Stimulated activated CD8-positive, alpha-beta memory T cell treated with anti-CD3 and anti-CD28 coated beads, Interleukin-4, amount 100 ng/mL, for 4 hours (primary cell): ENCODE results near the gene FHOD3.

Experiments used
- DNase-seq, 2 donors: peaks; one replicate each; pipeline ENCODE4 v3.0.0-alpha.2; 2020; ENCODE audit warnings: low read depth in 2 of 2, low spot score in 1 of 2

The FHOD3 gene

DNA sequence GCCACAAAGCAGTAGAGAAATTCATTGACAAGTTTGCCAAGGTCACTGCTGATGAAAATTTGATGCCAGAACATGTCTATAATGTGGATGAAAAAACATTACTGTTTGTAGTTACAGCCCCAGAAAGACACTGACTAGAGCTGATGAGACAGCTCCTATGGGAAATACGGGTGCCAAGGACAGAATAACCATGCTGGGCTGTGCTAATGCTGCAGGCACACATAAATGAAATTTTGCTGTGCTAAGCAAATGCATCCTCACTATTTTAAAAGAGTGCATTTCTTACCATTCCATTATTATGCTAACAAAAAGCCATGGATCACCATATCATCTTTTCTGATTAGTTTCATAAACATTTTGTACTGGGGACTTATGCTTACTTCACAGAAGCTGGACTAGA lies 208.2 kb downstream of the FHOD3 start:
- DNase-seq = no peak

DNA sequence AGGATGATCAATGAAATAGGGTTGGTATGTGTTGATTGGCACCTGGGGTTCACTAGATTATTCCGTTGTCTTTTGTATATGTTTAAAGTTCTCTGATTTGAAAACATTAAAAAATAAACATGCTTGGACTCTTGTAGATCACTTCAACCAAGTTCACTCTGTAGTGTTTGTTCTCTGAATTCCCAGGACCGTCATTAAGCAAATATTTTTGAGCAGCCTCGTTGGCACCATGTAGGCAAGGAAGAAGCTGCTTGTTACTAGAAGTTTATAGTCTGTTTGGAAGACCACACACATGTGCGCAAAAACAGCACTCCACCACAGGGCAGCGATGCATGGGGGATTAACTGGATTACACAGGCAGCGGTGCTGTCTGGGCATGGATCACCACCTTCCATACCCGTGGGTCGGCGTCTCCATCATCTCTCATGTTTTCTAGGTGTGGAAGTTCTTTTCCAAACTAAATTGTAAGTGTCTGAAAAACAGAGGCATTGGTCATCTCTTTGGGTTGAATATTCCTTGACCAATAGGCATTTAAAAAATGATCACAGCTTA lies 212.2 kb downstream of the FHOD3 start:
- DNase-seq = no peak

DNA sequence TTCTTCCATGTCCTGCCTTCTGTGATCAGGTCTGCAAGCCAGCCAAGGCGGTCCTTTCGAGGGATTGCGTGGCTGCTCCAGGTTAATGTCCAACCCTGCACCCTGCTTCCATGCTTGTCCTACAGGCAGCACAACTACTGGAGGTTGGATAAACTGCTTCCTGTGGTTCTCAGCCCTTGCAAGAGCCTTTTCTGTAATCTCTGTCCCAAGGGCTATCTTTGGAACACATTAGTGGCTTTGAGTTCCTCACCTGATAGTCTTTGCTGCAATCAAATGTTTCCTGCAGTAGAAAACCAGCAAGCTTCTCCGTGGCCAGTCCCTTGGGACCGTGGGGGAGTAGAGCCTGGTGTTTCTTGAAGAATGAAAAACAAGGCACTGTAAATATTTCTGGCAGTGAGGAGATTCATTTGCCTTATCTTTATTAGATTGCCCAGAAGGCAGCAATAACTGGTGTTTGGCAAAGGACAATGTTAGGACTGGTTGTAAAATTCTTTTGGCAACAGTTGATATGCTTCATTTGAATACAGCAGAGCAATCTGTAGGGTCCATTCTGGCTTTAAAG lies 214.4 kb downstream of the FHOD3 start:
- DNase-seq = no peak

DNA sequence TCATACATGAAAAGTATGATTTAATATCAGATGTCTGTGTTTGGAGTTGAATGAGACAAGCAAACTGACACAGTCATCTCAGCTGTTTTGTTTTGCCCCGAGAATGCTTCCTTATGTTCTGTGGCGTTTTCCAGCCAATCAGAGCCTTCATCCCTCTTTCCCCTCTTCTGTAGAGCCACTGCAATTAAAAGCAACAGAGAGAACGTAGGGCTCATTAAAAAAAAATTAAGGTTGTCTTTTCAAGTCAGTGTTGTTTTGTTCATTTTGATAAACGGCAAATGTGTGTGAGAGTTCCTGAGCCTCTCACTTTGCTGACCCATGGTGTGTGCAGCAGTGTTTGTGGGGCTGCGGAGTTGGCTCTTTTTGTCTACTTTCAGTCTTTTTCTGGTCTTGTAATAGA lies 216.0 kb downstream of the FHOD3 start:
- DNase-seq = no peak

DNA sequence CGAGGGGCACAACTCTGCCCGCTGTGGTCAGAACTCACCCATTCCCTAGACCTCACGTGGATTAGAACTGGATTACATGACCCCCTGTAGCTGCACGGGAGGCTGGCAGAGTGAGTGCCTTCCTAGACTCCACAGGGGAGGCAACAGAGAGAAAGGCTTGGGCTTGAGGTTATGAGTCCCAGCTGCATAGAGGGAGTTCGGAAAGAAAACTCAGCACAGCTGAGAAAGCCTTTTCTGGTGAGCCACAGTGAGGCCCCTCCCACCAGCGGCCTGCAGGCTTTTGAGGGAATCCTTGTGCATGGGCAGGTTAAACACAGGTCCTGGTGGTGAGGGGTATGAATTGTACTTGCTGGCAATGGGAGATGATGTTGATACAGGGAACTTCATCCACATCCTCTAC lies 217.3 kb downstream of the FHOD3 start:
- no peak for DNase-seq

DNA sequence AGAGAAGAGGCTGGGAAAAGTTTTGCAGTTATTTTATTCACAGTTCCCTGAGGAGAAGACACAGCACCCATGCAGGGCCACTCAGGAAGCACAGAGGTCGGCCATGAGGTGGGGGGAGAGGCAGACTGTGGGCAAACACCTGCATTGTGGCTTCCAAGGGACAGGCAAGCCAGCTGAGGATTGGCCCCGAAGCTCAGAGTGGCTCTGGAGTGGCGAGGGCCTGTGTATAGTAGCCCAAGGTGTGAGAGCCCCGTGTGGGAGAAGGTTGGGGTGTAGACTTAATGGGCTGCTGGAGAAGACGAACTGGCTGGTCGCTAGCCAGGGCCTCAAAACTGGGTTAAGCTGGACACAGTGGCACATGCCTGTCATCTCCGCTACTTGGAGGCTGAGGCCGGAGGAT lies 218.7 kb downstream of the FHOD3 start:
- no peak for DNase-seq

DNA sequence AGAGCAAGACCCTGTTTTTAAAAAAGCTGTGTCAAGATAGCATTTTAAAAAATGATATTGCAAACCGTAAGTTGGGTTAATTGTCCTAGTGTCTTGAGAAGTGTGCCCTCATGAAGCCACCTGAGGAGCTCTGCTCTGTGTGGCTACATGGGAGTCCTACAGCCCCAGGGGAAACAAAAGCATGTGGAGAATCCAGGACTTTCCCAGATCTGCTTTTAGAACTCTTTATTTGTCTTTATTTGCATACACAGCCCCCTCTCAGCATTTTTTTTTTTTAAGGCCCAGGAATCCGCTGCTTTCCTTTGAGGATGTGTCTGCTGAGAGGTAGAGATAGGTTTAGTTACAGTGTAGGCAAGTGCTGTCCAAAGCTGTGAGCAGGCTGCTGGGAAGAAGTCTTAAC lies 219.2 kb downstream of the FHOD3 start:
- no peak for DNase-seq

DNA sequence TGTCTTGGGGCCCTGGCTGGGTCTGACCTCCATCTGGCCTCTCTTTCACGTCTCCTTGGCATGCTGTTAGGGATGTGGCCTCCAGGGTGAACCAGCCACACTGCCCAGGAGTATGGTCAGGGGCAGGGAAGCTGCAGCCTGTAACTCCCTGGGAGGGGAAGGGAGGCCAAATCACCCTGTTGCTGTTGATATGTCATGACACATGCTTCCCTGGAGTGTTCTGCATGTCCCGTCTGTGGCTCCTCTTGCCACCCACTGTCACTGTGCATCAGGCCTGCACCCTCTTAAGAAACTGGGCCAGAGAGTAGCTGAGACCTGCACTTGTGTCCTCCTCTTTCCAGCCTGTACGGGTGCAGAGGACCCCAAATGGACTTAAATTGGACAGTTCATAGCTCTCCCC lies 221.3 kb downstream of the FHOD3 start:
- no peak for DNase-seq

DNA sequence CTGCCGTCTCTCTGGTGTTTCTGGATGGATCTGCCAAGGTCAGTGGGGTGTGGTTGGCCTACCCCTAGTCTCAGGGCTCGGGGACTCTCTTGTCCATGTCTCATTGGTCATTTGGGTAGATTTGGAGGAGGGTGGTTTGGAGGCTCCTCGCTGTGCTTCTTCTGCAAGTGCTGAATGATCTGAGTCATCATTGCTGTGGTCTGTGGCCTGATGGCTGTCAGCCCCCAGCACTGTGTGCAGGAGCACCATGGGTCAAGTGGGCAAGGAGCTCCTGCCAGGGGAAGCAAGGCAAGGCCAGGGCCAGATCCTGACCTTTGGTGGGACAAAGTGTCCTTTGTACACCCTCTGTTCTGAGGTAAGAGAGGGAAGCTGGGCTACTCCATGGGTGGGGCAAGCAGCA lies 221.8 kb downstream of the FHOD3 start:
- no peak for DNase-seq

DNA sequence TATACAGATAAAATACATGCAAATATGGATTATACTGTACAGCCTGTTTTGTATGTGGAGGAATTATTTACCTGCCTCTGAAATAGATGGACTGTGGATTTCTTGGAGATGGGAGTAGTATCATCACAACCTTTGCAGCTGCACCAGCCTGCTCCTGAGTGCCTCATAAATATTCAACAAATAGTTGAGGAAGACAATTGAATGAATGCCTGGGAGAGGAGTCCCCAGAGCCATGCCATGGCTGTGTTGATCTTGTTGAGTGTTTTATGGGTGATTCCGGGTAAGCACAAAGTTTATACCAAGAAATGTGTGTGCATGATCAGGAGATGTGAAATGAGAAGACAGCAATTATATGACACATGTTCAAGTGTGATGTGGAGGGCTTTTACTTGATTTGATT lies 225.0 kb downstream of the FHOD3 start:
- DNase-seq = no peak

DNA sequence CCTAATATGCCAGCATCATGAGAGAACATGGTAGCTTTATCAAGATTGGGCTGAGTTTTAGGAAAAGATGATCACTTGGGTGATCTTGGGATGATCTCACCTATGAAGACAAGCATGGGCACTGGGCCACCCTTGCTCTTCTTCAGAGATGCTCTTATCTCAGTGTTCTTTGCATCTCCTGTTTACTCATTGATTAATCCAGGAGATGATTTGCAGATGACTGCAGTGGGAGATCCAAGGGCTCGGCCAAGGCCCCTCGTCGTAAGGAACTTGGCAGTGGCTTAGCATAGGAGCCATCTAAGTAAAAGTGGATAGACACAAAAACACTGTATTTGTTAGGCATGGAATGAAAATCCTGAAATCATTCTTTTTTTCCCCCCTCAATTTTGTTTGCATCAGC lies 228.4 kb downstream of the FHOD3 start:
- no peak for DNase-seq

DNA sequence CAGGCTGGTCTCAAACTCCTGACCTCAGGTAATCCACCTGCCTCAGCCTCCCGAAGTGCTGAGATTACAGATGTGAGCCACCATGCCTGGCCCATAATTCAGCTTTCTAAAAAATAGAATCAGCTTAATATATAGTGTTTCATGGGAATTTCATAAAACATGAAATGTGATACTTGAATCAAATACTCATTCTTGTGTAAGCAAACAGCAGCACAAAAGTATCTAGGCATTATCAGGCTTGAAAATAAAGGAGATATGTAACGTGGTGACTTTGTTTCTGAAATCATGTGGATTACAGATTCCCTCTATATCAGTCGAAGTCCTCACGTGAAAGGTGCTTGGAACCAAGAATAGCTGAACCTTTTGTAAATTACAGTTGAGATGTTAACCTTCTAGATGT lies 229.1 kb downstream of the FHOD3 start:
- no peak for DNase-seq

DNA sequence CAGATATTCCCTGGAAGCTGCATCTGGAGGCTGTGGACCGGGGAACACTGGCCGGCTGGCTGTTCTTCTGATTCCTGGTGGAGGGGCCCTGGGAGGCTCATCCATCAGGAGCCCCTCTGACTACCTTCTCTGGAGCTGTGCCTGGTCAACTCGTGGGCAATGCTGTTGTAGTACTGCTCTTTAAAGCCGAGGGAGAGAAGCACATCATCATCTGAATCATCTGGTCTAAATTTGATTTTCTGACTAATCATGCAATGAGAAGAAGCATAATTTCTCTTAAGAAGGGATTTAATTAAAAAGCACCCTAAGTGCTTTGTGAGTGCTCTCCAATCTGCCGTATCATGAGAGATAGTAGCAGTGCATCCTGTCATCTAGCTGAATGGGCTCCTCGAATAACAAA lies 229.5 kb downstream of the FHOD3 start:
- DNase-seq = no peak

DNA sequence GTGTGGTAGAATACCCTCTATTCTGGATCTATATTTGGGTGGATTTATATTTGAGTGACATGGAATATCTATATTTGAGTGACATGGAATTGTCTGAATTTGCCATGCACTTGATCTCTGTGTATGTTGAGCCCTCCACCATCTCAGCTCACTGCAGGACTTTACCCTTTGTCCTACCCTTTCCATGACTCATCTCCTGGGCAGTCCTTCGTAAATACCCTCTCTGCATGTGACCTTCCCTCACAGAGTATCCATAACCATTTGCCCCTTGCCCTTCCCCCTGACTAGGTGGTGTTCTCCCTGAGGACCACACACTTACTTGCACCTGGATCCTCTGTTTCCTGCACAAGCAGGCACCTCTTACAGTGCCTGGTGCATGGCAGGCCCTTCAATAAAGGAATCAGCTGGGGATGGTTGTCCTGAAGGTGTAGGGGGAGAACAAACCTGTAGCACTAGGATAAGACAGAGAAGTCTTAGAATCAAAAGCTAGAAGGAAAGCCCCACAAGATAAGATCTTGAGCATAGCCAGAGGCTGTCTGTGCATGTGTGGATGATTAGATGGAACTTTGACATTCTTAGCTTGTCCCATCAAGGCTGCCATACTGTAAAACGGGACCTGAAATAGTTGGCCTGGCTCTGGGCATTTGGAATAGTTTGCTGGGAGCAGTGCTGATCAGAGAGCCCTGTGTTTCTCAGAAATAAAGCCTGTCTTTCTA lies 230.4 kb downstream of the FHOD3 start:
- no peak for DNase-seq

DNA sequence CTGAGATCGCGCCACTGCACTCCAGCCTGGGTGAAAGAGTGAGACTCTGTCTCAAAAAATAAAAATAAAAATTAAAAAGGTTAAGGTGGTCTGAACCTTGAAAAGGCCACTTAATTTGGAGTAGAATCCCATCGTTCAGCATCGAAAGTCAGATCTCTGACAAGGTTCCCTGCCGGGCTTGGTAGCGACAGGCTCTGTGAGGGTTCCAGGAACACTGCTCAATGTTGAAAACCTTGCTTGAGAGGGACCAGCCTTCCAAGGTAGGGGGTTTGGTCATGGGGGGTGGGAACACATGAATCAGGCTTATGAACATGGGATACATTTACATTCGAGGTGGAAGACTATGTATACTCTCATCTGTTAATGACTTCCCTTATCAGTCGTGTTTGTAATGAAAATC lies 232.2 kb downstream of the FHOD3 start:
- no peak for DNase-seq

DNA sequence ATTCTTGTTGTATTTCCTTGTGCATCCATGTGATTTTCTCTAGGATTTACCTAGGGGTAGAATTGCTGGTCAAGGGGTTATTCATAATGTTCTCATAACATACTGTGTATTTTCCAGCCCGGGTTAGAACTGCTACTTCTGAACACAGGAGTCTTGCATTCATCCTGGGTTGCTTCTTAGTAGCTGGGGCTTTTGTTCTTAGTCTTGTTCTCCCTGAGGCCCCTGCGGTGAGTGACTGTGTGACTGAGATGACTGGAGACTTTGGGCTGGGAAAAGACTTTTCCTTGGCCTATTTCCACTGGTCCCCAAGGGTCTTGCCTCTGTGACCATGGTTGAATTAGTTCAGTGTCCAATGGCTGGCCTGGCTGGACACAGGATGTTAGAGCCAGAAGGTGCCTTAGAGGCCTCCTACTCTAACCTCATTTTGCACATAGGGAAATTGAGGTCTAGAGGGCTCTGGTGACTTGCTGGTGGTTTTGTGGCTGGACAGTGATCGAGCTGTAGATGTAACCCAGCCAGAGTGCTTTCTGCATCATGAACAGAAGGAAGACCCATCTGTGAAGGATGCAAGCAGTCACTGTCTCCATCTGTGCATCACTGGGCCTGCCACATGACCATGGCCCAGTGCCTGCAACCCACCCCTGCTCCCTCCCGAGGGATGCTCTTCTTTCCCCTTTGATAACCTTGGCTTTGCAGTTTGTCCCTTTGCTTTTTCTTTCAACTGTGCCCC lies 233.3 kb downstream of the FHOD3 start:
- DNase-seq = no peak

DNA sequence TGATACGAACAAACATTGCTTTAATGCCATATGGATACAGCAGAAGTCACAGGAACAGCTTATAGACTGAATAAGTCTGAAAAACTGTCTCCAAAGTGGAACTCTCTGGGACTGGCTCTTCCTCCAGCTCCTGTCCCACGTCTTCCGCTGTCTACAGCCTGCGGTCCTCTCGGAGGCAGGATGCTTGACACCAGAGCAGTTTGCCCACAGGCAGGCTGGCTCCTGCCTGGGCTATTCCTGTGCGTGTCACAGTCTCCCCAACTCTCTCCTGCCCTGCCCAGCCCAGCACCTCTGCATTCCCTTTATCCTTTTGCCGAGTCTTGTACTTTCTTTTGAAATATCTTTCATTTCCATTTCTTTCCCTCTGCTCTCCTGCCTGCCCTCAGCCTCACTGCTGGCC lies 234.1 kb downstream of the FHOD3 start:
- DNase-seq = no peak

DNA sequence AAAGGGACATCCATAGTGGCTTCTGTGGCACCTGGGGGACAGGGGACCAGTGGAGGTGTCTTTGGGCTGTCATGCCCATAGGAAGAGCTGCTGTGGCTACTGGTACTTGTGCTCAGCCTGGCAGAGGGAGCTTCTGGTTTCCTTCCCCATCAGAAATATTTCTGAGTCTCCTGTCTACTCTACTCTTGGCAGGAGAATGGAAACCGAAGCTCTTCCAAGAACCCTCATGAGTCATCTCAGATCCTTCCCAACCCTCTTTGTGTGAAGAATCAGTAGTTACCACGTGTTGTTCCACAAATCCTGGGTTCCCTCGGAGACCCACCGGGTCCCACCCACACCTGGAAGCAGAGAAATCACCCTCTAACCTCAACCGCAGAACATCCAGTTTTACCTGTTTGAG lies 234.9 kb downstream of the FHOD3 start:
- no peak for DNase-seq

DNA sequence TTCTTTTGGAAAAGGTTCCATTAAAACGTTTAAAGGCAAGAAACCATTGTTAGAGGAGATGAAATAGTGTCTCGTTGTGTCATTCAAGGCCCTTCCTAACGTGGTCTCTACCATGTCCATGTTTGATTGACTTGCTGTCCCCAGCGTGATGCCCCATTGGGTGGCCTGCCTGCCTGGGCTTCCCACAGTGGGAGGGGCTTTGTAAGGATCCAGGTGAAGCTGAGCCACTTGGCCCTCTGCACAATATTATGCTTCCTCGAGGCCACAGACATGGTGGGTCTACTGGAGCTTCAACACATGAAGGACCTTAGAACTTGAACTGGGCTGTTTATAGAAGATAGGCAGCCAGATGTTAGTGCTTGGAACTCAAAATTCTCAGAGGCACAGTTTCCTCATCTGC lies 235.3 kb downstream of the FHOD3 start:
- no peak for DNase-seq

DNA sequence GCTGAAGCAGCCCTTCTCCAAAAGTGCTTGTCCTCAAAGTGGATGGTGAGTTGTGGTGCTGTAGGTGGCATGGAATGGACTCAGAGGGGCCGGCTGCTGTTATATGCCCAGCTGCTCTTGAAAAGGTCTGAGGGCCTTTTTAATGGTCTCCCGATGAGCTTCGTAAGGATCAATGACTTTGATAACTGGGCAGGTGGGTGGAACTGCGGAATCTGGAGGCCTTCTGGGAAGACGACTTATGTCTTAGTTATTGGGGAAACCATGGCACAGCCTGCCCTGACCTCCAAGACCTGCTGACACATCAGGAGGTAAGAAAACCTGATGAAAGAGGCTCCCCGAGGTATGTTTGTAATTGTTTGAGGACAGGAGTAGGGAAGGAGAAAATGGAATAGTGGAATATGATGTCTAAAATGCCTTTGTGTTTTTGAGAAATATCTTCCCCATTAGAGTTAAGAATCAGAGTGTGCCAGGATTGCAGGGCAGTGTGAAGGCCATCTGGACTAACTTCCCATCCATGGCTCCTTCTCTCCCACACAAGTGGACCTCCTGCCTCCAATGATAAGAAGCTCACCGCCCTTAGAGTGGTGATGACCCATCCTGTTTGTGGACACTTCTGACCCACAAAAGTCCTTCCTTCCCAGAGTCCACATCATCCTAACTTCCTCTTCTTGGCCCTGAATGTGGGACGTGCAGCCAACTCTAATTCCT lies 236.1 kb downstream of the FHOD3 start:
- no peak for DNase-seq

DNA sequence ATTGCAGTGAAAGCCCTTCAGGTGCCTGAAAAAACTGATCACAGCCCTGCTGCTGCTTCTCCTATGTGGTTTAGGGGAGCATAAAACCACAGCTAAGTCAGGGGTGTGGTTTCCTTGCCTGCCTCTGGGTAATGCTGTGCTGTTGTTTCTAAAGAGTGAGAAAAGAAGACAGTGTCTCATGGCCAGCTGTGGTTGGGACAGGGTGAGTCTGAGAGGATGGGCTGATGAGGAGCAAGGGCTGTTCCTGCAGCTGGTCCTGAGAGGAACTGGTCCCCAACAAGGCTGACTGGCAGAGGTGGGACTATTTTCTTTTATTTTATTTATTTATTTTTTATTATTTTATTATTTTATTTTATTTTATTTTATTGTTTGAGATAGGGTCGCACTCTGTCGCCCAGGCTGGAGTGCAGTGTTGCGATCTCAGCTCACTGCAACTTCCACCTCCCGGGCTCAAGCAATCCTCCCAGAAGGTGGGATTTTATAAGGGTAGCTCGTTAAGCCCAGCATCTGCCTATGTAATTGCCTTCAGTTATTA lies 236.7 kb downstream of the FHOD3 start:
- DNase-seq = no peak
